B cell (primary cell): ENCODE data around the gene SLC2A4. TPM values are rescaled to one million over a fixed set of nuclear protein-coding genes. Genes with fewer than 3 reads are reported as not detected.
A peak's percentile ranks its signal among the peaks of the same experiment; 100 is the strongest.

Source experiments
- ATAC-seq: fragments of 200-7000 bp; cut with Tn5 transposase; one replicate; pipeline ENCODE4 v1.10.0; 2021; ENCODE audit warnings: low read depth, mild to moderate bottlenecking, moderate number of reproducible peaks, moderate library complexity
- CTCF ChIA-PET: fragments of 350-600 bp; sonication (Branson Sonifier 250); formaldehyde crosslinking; loops from one replicate; lab custom pipeline; 2021; ENCODE audit warnings: antibody characterized with exemption, inconsistent platforms; lab: Charles Lee
- POLR2A ChIA-PET: fragments of 350-600 bp; sonication (Branson Sonifier 250); formaldehyde crosslinking; loops from one replicate; lab custom pipeline; 2021; ENCODE audit warnings: antibody characterized with exemption; lab: Charles Lee
- DNase-seq: peaks from one replicate; pipeline ENCODE4 v3.0.0; 2013
- H2AFZ ChIP-seq: 2 replicates; pipeline ENCODE4 v1.6.1; 2012; ENCODE audit warnings: mild to moderate bottlenecking, low read depth, low read length; ENCODE audit not compliant: insufficient read depth, poor library complexity, severe bottlenecking
- H3K27ac ChIP-seq, 2 donors: 1 replicate in 1 of 2; 2 replicates in 1 of 2; pipeline ENCODE4 v1.5.1; 2012 to 2013; ENCODE audit warnings: low read length in 2 of 2, mild to moderate bottlenecking in 2 of 2, moderate library complexity in 1 of 2
- H3K27me3 ChIP-seq, 4 experiments: fragments of 200-600 bp in 1 of 4; sonication (generic) in 1 of 4; replicated peaks in 1 of 4; 1 replicate in 2 of 4; 2 replicates in 2 of 4; pipeline versions ENCODE4 v1.6.1 to v1.7.0; 2013 to 2016; ENCODE audit warnings: low read length in 3 of 4, mild to moderate bottlenecking in 2 of 4, mixed read lengths in 1 of 4, moderate library complexity in 1 of 4; ENCODE audit not compliant: insufficient read depth in 4 of 4, control insufficient read depth in 3 of 4; ENCODE audit errors: control extremely low read depth in 1 of 4
- H3K36me3 ChIP-seq, 2 experiments: replicated peaks in 1 of 2; 1 replicate in 1 of 2; 2 replicates in 1 of 2; pipeline versions ENCODE4 v1.6.1 to v1.7.1; 2013; ENCODE audit warnings: low read length in 1 of 2; ENCODE audit not compliant: insufficient read depth in 2 of 2, control insufficient read depth in 1 of 2; ENCODE audit errors: control extremely low read depth in 1 of 2, extremely low read depth in 1 of 2
- H3K4me1 ChIP-seq, 2 donors: fragments of 200-600 bp in 1 of 2; sonication (generic) in 1 of 2; 1 replicate in 1 of 2; 2 replicates in 1 of 2; pipeline versions ENCODE4 v1.5.1 to v1.6.1; 2013 to 2017; ENCODE audit warnings: low read length in 2 of 2; ENCODE audit not compliant: control insufficient read depth in 2 of 2, insufficient read depth in 2 of 2
- H3K4me2 ChIP-seq: replicated peaks from 2 replicates; pipeline ENCODE3; 2012; ENCODE audit warnings: mild to moderate bottlenecking, low read depth, low read length; ENCODE audit not compliant: poor library complexity, severe bottlenecking
- H3K4me3 ChIP-seq, 5 experiments: fragments of 200-600 bp in 1 of 5; sonication (generic) in 1 of 5; 1 replicate in 3 of 5; 2 replicates in 2 of 5; pipeline versions ENCODE4 v1.5.1 to v1.7.0; 2011 to 2016; ENCODE audit warnings: low read length in 4 of 5, mild to moderate bottlenecking in 4 of 5, low read depth in 2 of 5, control low read depth in 1 of 5, moderate library complexity in 1 of 5; ENCODE audit not compliant: insufficient read depth in 1 of 5; ENCODE audit errors: control extremely low read depth in 1 of 5, extremely low read depth in 1 of 5
- H3K79me2 ChIP-seq: fragments of 200-600 bp; sonication (generic); one replicate; pipeline ENCODE4 v1.6.0; 2016; ENCODE audit warnings: low read length; ENCODE audit not compliant: control insufficient read depth, insufficient read depth
- H3K9ac ChIP-seq: fragments of 200-600 bp; sonication (generic); 2 replicates; pipeline ENCODE4 v1.6.1; 2017; ENCODE audit warnings: mild to moderate bottlenecking, low read length, moderate library complexity
- H3K9me3 ChIP-seq, 3 donors: one replicate each; pipeline versions ENCODE4 v1.6.1 to v1.7.1; 2013; ENCODE audit warnings: low read length in 2 of 3; ENCODE audit not compliant: control insufficient read depth in 2 of 3, insufficient read depth in 1 of 3; ENCODE audit errors: control extremely low read depth in 1 of 3
- H4K20me1 ChIP-seq: 2 replicates; pipeline ENCODE4 v1.6.0; 2012; ENCODE audit warnings: mild to moderate bottlenecking, low read length; ENCODE audit not compliant: insufficient read depth, control insufficient read depth, poor library complexity, severe bottlenecking
- H3K27ac Mint-ChIP-seq: one replicate; pipeline ENCODE4 v1.8.0; 2021; ENCODE audit warnings: mixed read lengths
- H3K27me3 Mint-ChIP-seq: one replicate; pipeline ENCODE4 v1.8.0; 2021; ENCODE audit warnings: mixed read lengths
- H3K4me1 Mint-ChIP-seq: one replicate; pipeline ENCODE4 v1.8.0; 2021; ENCODE audit warnings: mixed read lengths
- H3K4me3 Mint-ChIP-seq: one replicate; pipeline ENCODE4 v1.8.0; 2021; ENCODE audit warnings: mixed read lengths
- H3K9me3 Mint-ChIP-seq: one replicate; pipeline ENCODE4 v1.8.0; 2022; ENCODE audit warnings: mixed read lengths; ENCODE audit not compliant: insufficient read depth
- EZH2 ChIP-seq: IDR thresholded peaks from 2 replicates; pipeline ENCODE4 v1.6.1; 2012; ENCODE audit warnings: borderline replicate concordance, low read depth, mild to moderate bottlenecking, moderate library complexity, low read length; ENCODE audit not compliant: insufficient read depth, poor library complexity, severe bottlenecking
- WGBS: methylation state at CpG from one replicate; pipeline ENCODE4 v1.1.5; 2013; ENCODE audit warnings: missing lambda C conversion rate; ENCODE audit not compliant: insufficient coverage; 5-methylcytosine and 5-hydroxymethylcytosine counted together
- intact Hi-C: fragments of 100-400 bp; cut with micrococcal nuclease; formaldehyde crosslinking; loops from one replicate; pipeline ENCODE4 v1.10.0; 2022
- polyA plus RNA-seq: library from polyadenylated mRNA; depleted of rRNA; stranded (reverse); fragments of >200 nt; gene quantifications from 2 replicates; pipeline ENCODE4 v1.2.3, GENCODE V29; 2012
- total RNA-seq, 2 donors: library from RNA; stranded (reverse); fragments of 120-200 nt in 1 of 2; gene quantifications; 1 replicate in 1 of 2; 2 replicates in 1 of 2; pipeline versions ENCODE4 v1.2.3 to v1.2.4, GENCODE V29; 2013 to 2022
- TF ChIP-seq, protein P1 (sequence below): fragments of 200-600 bp; IDR thresholded peaks from one replicate; pipeline ENCODE4 v1.8.0; 2022; ENCODE audit warnings: antibody characterized with exemption, mild to moderate bottlenecking

SLC2A4 gene
- total and polyA plus RNA-seq, 2 donors (not counting 1 experiment from before 2014, with no cell fraction given), result not detected

DNA sequence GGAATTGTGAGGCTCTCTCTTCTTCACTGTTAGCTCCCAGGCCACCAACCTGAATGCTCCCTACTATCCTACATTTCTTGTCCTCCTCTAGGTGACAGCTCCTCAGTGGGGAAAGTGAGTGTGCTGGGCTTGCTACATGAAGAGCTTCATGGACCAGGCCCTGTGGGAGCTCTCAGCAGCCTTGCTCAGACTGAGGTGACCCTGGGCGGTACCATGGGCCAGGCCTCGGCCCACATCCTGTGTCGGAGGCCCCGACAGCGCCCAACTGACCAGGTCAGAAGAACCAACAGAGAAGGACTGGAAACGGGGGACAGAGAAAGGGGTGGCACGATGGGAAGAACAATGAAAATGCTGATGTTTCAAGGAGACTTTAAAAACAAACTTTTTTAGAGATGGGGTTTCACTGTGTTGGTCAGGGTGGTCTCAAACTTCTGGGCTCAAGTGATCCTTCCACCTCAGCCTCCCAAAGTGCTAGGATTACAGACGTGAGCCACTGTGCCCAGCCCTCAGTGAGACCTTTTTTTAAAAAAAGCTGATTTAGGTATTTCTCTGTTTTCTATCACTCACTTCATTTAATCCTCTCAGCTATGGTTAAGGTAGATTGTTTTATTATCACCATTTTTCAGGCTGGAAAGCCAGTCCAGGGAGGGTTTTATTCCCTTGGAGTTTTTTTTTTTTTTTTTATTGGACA, 24.6 kb upstream of the SLC2A4 start:
- Histone ChIP-seq H3K36me3 (peaks cover 9 to 45% of the 10 kb centered on the region in 2 experiments), H4K20me1 (no peaks in the 10 kb centered on the region), H3K27ac (no peak overlapping the region), H3K79me2 (peaks cover 12% of the 10 kb centered on the region), H3K4me3 (no peak overlapping the region), H2AFZ (no peak overlapping the region), H3K4me1 (peaks cover 17 to 24% of the 10 kb centered on the region in 2 donors), H3K27me3 (peaks cover 0 to 2% (median under 1%) of the 10 kb centered on the region in 4 experiments), H3K9me3 (no peaks in the 10 kb centered on the region), H3K4me2 (no peak overlapping the region), H3K9ac (no peak overlapping the region)
- ChIA-PET CTCF (interaction anchor here (1.2 to 1.7 kb wide), 2 partner anchors 36 to 40 kb away, joined by 3 read pairs; no protein-coding TSS in a partner anchor), POLR2A (interaction anchor here (0.6 to 0.7 kb wide), 2 partner anchors 31 to 292 kb away, joined by 3 to 4 read pairs; partner anchors contain the start of gene TNFSF12)
- H3K4me3 Mint-ChIP-seq, result no peak overlapping the region
- peaks cover 27% of the 10 kb centered on the region for H3K4me1 Mint-ChIP-seq
- ATAC-seq, result no peak
- DNase-seq, result no peak
- intact Hi-C loops, result no loop called here
- H3K27ac Mint-ChIP-seq, result peak overlapping the region; percentile 12
- 96% methylated on average over 7 of the region's 8 CpGs for WGBS
- TF ChIP-seq, protein P1, sequence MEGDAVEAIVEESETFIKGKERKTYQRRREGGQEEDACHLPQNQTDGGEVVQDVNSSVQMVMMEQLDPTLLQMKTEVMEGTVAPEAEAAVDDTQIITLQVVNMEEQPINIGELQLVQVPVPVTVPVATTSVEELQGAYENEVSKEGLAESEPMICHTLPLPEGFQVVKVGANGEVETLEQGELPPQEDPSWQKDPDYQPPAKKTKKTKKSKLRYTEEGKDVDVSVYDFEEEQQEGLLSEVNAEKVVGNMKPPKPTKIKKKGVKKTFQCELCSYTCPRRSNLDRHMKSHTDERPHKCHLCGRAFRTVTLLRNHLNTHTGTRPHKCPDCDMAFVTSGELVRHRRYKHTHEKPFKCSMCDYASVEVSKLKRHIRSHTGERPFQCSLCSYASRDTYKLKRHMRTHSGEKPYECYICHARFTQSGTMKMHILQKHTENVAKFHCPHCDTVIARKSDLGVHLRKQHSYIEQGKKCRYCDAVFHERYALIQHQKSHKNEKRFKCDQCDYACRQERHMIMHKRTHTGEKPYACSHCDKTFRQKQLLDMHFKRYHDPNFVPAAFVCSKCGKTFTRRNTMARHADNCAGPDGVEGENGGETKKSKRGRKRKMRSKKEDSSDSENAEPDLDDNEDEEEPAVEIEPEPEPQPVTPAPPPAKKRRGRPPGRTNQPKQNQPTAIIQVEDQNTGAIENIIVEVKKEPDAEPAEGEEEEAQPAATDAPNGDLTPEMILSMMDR, result no peak
- no peak for TF ChIP-seq EZH2
- no peaks in the 10 kb centered on the region for H3K9me3 Mint-ChIP-seq
- H3K27me3 Mint-ChIP-seq, result no peaks in the 10 kb centered on the region
